HUDEP-2 (cell line): ENCODE measurements around the gene TNFRSF13B.

Experiments used
- DNase-seq, 76 experiments: peaks; one replicate each; lab custom pipeline; 2025; ENCODE audit not compliant: unreplicated experiment in 76 of 76; lab: John Stamatoyannopoulos, UW

TNFRSF13B gene

DNA sequence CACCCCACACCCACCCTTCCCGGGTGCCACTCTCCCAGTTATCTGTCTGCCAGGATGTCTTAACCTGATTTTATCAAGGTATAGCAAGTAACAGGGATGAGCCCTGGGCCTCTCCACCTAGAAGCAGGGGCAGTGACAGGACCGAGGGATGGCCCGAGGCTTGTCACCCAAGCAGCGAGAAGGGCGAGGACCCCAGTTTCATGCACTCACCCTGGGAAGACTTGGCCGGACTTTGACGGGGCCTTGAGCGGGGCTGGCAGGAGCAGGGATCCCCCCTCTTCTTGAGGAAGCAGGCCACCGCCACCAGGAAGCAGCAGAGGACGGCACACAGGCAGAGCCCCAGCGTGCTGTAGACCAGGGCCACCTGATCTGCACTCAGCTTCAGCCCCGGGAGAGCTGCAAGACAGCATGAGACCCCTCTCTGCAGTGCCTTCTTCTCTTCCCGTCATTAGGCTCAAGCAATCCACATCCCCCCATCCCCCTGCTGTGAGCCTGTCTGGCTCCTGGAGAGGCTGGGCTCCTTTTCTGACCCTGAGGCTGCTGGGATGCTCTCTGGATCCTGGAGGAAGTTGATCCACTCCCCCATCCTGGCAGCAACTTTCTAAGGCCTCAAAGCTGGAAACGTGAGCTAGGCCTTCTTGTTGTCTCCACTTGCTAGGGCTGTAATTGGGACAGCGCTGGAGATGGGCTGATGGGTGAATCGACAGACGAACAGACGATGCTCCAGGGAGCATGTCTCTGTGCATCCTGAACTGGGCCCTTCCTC is 31.6 kb downstream of the TNFRSF13B start:
- DNase-seq: no peak

DNA sequence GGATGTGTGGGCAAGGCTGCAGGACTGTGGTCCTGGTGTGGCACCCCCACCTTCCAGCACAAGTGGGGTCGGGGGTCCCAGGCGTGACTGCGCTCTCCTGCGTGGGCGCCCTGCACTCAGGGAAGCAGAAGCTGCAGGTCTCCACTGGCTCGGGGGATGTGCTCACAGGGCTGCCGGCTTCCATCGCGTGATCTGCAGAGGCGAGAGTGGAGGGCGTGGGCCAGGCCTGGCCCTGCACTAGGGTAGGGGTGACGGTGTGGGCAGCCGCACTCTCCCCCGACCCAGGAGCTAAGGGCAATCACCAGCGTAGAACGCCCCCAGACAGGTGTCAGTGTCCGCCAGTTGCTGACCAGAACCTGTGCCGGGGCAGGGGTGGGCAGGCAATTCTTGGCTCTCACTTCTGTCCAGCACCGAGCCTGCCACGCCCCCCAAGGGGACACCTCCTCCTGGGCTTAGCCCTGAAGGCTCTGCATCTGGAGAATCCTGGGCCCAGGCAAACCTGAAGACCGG is 32.3 kb downstream of the TNFRSF13B start:
- no peak for DNase-seq

DNA sequence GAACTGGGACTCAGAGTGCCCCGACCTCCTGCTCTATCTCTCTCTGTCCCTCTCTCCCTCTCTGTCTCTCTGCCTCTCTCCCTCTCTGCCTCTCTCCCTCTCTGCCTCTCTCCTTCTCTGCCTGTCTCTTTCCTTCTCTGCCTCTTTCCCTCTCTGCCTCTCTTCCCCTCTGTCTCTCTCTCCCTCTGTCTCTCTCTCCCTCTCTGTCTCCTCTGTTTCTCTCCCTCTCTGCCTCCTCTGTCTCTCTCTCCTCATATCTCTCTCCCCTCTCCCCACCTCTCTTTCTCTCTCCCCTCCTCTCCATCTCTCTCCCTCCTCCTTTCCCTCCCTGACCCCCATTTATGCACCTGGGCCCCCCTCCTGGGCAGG is 32.7 kb downstream of the TNFRSF13B start:
- DNase-seq: no peak

DNA sequence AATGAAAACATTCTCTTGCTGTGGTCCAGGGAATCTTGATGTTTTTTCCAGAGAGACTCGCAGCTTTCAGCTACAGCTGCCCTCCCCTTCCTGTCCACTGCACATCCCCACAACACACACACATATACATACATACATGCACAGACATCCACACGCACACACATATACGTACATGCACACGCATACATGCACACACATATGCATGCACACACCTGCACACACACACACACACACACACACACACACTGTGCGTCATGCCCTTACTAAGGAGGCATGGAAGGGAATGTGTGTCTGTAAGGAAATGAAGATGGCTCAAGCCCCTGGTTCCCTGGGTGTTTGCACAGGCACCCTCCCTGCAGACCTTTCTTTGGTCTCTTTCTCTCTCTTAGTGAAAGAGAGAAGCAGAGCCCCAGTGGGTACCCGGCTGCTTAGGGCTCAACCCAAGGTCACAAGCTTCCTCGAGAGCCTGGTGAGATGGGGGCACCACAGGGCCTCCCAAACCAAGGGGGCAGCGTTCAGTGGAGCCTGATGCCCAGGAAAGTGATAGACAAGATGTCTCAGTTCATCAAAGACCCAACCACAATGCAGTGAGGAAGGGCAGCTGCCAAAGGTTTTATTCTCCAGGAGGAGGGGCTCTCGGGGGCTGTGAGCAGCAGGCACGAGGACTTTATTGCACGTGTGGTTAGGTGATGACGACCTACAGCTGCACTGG is 33.3 kb downstream of the TNFRSF13B start:
- no peak for DNase-seq

DNA sequence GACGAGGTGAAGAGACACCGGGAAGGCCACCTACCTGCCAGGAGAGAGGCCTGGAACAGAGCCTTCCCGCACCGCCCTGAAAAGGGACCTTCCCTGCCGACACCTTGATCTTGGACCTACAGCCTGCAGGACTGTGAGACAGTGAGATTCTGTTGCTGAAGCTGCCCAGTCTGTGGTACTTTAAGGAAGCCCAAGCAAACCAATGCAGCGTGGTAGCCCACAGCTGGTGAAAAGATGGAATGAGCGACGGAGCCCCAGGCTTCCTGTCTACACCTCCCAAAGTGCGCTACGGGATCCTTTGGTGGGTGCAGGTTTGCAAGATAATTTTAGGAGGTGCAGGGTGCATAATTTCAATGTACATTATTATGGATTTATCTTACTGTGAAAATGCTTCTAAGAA is 33.9 kb downstream of the TNFRSF13B start:
- DNase-seq: no peak

DNA sequence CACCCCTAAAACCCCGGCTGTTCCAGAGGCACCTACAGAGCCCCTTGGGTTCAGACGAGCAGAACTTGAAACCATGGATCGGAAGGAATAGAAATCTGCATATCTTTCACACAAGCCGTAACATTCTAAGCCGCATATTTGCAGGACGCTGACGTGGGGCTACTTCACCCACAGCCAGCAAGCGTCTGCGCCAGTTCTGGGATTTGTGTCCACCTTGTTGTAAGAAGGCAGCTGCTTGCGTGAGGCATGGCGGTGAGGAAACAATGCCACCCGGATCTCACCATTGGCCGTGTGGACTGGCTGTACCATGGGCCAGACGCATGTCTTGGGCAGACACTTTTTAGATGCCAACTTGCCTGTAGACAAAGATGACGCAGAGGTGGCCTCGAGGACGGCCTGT is 34.5 kb downstream of the TNFRSF13B start:
- no peak for DNase-seq

DNA sequence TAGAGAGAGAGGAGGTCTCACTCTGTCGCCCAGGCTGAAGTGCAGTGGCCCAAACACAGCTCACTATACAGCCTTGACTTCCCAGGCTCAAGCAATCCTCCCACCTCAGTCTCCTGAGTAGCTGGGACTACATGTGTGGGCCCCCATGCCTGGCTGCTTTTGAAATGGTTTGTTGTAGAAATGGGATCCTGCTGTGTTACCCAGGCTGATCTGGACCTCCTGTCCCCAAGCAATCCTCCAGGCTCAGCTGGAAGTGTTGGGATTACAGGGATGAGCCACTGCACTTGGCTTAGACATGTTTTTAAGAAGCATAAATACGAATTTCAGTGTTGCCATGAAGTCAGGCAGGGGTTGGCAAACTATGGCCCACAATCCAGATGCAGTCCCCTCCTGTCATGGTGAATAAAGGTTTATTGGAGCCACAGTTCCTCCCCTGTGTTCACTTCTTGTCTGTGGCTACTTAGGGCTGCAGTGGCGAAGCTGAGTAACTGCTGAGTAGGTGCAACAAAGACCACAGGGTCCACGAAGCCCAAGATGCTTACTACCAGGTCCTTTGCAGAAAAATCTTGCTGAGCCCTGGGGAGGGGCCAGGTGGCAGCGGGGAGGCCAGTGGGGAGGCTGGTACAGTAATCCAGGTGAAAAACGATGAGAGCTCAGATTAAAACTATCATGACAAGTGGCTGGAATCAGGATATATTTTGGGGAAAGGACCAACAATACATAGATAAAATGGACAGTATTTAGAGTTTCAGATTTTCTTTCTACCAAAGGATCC is 35.2 kb downstream of the TNFRSF13B start:
- DNase-seq: no peak

DNA sequence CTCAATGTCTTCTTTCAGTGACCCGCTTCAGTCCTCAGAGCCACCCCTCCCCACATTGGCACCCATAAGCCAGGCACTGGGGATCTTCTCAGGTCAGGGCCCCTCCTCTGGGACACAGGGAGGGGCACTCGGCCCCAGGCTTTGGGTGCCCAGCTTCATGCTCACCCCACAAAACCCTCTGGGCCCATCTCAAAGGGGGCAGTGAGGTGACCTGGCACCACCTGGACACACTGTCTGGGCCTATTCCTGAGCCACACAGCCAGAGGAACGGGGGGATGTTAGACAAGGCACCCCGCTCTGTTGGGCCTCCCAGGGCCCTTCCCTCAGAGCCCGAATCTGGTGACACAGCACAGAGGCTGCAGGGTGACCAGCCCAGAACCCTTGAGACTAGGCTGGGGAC is 36.1 kb downstream of the TNFRSF13B start:
- DNase-seq: no peak

DNA sequence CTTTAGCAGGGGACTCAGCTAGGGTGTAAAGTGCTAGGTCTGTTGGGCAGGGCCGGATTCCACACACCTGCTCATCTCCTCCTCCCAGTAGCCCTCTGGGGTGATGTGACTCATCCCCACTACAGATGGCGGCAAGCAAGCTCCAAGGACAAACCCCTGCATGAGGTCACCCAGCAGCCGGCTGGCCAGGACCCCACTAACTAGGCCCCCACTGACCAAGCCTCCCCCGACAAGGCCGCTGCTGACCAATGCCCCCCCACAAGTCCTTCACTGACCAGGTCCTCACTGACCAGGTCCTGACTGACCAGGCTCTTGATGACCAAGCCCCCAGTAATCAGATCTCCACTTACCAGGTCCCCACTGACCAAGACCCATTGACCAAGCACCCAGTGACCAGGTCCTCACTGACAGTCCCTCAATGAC is 36.7 kb downstream of the TNFRSF13B start:
- no peak for DNase-seq

DNA sequence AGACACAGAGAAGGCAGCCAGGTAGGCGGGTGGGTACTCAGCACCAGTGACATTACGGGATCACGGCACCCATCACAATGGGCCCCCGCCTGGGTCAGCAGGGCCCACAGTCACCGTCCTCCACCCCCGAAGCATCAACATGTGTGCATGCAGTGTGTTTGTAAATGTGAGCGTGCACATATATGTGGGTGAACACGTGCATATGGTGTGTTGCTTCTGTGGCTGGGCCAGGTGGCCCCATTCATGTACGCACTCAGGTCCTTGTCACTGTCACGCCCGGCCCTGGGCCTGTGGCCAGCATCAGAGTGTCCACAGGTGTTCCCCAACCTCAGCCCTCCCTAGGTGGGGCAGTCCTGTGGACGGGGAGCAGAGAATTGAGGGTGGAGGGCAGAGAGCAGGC is 37.1 kb downstream of the TNFRSF13B start:
- DNase-seq: no peak

DNA sequence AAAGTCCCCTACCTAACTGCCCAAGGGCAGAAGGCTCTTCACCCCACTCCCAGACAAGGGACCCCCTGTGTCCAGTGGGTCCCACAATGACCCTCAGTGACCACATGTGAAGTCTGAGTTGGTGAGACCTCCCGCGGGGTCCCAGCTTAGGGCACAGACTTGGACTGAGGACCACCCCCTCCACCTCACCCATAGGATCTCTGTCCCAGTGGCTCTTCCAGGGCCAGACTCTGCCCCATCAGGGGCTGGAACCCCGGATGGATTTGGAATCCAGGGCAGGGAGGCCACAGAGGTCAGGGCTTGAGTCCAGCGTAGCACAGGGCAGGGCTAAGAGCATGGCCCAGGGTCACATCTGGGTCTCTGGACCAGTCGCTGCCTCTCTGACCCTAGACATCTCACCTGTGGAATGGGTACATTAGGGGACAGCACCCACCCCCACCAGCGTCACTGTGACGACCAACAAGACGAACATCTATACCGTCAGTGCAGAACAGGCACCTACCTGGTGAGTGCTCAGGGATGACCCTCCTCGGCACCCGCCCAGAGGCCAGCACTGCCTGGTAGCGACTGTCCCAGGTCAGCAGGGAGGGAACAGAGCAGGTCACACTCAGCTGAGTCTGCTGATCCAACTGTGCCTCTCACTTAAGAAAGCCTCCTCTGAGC is 37.7 kb downstream of the TNFRSF13B start:
- DNase-seq: no peak

DNA sequence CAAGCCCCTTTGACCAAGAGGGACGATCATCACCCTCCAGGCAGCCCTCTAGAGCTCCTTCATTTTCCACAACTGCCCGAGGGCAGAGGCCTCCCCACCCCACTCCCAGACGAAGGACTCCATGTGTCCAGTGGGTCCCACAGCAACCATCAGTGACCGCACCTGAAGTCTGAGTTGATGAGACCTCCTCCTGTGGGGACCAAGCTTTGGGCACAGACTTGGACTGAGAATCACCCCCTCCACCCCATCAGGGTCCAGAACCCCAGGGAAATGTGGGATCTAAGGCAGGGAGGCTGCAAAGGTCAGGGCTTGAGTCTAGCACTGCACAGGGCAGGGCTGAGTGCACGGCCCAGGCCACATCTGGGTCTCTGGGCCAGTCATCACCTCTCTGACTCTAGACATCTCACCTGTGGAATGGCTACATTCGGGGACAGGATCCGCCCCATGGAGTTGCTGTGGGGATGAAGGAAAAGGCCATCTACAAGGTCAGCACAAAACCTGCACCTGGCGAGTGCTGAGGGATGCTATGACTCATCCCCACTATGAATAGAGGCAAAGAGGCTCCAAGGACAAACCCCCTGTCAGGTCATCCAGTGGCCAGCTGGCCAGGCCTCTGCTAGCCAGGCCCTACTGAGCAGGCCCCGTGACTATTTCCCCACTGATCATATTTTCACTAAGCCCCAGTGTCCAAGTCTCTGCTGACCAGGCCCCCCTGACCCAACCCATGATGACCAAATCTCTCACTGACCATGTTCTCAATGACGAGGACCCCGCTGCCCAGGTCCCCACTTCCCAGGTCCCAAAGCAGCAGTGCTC is 38.4 kb downstream of the TNFRSF13B start:
- no peak for DNase-seq

DNA sequence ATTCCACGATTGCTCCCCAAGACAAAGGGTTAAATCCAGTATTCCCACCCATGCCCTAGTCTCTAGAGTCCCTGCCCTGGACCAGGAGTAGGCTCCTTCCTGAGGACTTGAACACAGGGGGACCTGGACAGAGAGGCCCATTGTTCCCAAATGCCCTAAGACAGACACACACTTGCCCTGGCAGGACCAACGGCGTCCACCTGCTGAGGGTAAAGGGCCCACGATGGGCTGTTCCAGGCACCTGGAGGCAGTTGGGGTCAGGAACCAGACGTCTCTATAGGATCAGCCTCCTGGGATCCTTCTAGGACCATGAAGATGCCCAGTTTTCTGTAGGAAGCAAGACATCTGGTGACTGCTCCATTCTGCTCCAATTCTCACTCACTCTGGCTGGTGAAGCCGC is 39.3 kb downstream of the TNFRSF13B start:
- no peak for DNase-seq

DNA sequence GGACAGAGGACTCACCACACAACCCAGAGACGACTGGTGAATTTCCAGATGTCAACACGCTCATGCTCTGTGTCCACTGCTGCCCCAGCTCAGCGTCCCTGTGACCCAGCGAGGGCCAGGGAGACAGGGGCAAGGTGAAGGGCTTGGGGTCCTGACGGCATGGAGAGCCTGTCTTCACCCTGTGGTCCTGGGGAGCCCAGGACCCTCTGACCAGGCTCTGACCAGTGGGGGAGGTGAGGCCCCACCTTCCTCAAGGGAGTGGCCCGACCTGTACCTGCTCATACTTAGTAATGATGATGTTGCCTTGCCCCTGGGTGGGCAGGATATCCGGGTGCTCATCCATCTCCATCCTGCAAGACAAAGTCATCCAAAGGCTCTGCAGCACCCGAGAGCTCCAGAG is 39.8 kb downstream of the TNFRSF13B start:
- DNase-seq: no peak

DNA sequence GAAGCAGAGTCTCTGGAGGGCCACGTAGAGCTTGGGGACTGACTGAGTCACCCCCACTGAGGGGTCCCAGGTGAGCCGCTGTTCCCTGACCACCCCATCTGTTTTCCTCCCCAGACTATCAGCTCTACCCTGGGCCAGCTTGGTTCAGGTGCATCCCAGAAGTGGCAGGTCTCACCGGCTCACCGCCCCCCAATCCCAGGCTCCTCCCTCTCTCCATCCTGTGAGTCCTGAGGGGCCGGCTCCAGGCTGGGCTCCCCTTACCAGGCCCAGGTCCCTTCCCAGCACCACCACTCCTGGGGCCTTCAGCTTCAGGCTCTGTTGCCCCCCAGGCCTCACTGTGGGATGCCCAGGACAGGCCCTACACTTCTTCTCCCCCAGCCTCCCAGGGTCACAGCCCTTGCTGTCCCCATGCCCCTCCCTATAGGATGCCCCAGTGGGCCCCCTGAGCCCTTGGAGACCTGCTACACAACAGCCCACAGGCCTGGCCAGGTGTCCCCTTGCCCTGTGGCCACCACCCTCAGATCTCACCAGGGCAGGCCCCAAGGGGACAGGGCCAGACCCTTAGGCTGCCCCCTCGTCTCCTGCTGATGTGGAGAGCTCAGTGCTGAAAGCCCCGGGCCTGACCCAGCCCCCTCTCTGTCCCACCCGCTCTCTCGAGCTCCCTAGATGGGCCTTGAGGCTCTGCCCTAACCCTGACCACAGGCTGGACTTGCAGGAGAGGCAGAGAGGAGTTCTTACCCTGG is 40.4 kb downstream of the TNFRSF13B start:
- DNase-seq: no peak

DNA sequence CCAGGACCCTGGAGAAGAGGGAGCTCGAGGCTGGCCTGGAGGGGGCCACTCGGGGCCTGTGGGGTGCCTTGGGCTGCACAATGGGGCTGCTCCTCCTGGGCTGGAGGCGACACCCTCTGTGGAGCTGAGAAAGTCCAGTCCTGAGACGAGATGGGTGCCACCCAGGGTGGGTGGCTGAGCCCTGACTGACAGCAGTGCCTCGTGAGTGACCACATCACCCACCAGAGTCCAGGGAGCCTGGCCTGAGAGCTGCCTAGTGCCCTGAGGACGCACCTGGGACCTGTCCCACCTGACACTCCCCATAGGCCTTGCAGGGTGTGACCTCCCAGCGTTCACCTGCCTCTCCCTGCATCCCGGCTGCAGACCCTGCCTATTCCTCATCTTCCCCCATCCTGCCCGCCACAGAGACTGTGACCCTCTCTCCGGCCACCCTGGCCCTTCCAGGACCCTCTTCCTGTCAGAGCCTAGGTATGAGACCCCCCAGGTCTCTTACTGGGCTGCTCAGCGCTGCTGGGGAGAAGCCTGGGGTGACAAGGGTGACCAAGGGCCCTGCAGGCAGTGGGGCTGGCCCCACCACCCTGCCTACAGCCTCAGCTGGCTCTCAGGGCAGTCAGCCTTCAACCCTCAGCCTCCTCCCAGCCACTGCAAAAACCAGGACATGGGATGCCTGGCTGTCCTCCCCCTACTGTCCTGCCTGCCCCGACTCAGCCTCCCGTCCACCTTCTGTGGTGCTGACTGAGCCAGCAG is 41.2 kb downstream of the TNFRSF13B start:
- no peak for DNase-seq

DNA sequence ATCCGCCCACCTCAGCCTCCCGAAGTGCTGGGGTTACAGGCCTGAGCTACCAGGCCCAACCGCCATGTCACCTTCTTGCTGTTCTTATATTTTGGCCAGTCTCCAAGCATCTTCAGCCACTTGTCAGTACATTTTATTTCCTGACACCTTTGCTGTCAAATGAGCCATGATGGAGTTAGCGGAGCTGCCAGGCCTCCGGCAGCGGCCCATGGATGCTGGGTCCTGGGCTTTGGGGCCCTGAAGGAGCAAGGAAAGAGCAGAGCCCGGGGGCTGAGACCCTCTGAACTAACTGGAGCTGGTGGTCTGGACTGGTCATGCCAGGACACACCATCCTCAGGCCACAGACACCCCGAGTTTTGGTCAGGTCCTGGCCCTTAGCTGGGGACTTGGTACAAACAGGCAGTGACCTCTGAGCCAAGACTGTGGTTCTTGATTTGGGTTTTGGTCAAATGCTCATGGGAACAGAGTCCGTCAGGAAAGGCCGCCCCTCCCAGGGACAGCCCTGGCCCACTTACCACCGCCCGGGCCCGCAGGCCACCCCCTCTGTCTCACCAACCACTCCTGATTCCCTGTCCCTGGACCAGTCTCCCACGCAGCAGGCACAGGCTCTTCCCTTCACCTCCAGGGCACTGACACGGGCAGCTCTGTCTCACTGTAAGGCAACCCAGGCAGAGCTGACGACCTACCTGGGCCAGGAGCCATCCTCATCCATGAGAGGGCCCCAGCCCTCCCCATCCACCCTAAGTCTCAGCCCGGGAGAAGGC is 42.0 kb downstream of the TNFRSF13B start:
- DNase-seq: no peak
